GM21515 (cell line): ENCODE results near the gene UNC13C.

Experiments
- ATAC-seq: cut with Tn5 transposase; IDR thresholded peaks from one replicate; pipeline ENCODE4 v1.9.1; 2021; ENCODE audit not compliant: unreplicated experiment

Gene UNC13C

GRCh38 chr15:54017251-54017650 lies 39.0 kb downstream of the UNC13C start:
- ATAC-seq = no peak

DNA sequence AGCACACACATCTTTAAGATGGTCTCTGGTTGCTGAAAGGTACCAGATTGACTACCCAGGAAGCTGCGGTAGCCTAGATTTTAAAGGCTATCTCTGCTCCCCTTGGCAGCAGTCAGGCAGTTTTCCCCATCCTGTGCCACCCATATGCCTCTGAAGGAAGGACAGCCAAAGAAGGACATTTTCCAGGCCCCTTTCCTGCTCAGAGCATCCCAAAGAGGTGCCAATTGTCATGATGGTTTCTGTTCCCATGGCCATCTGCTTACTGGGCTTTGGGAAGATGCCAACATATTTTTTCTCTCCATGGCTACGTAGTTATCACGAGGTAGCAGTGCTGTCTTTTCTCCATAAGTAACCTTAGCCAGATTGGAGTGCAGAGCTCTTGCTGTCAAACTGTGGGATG lies 39.7 kb downstream of the UNC13C start:
- ATAC-seq = no peak

GRCh38 chr15:54026258-54026657 lies 48.0 kb downstream of the UNC13C start:
- ATAC-seq = no peak

DNA sequence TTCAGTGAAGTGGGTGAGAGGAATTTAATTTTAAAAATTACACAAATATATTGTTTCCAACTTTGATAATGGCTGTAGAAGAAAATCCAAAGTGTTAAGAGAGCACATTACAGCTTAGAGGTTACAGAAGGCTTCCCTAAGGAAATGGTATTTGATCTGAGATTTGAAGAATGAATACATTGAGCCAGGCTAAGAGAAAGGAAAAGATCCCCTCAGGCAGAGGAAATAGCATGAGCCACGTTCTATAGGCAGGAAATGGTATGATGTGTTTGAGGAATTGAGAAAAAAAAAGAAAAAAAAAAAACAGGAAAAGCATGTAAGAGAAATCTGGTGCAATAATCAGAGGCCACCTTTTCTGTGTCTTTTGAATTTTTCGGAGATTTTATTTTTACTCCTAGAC lies 48.6 kb downstream of the UNC13C start:
- ATAC-seq = no peak

GRCh38 chr15:54029081-54029480 lies 50.8 kb downstream of the UNC13C start:
- ATAC-seq = no peak

DNA sequence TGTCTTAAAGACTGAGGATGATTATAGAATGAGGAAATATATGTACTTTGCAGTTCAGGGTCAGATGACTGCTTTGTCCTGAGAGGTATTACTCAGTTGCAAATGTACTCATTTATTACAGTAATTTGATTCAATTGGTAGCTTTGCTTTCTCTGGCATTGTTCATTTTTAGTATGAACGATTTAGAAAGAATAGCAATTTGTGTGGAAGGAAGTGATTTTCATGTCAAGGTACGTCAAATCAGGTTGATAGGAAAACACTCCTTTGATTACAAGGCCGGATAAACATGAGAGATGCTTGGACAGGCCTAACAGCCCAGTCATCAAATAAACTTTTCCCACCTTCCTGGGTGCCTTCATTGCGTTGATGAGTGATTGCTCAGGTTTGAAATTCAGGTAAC lies 53.8 kb downstream of the UNC13C start:
- no peak for ATAC-seq

GRCh38 chr15:54033356-54033860 lies 55.2 kb downstream of the UNC13C start:
- ATAC-seq = no peak

- ATAC-seq = no peak
Measured at GRCh38 chr15:54033869-54034458, 55.7 kb downstream of the UNC13C start.

- ATAC-seq = no peak
Measured at GRCh38 chr15:54035616-54036015, 57.4 kb downstream of the UNC13C start.

DNA sequence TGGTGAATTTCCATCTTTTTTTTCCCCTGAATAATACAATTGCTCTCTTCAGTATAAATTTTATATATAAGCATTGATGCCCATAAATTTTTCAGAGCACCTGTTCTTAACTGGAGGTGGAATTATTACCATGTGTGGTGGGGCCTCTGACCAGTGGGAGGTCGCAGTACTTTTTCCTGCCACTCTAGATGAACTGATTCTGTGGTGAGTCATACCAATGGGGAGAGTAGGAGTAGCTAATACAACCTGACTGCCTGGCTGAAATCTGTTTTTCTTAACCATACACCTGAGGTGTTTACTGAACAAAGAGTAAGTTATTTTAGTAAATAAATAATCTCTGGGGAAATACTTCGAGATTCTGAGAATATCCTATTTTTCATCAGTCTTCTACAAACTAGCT lies 67.2 kb downstream of the UNC13C start:
- no peak for ATAC-seq

- no peak for ATAC-seq
Measured at GRCh38 chr15:54046093-54046492, 67.9 kb downstream of the UNC13C start.

DNA sequence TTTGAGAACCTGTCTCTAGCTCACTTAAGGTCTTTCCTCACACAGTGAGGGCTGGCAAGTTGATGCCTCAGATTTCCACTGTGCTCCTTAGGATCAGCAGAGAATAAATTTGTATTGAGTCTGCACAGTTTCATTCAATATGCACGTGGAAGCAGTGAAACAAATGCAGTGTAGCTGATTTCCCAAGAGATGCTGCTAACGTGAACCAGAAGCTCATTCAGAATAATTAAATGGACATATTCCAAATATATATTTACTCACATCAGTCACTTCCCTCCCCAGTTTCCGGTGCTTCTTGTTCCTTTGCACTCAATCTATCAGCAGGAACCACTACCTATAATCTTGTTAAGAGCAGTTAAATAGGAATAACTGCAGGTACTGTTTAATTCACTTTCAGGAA lies 86.1 kb downstream of the UNC13C start:
- no peak for ATAC-seq

- ATAC-seq = no peak
Measured at GRCh38 chr15:54066403-54066802, 88.2 kb downstream of the UNC13C start.

DNA sequence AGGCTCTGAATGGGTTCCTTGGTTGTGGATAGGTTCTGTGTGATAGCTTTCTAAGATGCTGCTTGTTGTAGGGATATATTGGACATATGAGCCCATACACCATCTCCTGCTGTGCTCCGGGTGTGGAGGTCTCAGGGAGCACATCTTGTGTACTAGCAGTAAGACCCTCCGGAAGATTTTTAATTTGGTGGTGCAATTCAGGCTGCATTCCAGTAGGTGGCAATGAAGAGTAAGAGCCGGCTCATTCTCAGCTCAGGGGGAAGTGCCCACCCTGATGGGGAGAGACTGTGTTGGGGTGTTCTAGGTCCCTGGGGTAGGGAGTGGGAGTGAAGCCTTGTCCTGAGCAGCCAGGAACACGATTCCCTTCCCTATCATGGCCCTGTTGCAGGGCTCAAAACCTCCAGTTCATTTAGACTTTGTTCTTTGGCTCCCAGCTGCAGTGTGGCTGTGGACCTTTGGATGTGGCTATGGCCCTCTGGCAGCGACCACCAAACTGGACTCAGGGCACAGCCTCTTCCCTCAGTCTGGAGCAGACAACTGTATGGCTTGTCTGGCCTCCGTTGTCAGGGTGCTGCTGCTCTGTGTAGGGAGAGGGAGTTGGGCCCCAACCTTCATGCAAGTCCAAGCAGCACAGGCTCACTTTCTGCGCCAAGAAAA lies 104.7 kb downstream of the UNC13C start:
- no peak for ATAC-seq

DNA sequence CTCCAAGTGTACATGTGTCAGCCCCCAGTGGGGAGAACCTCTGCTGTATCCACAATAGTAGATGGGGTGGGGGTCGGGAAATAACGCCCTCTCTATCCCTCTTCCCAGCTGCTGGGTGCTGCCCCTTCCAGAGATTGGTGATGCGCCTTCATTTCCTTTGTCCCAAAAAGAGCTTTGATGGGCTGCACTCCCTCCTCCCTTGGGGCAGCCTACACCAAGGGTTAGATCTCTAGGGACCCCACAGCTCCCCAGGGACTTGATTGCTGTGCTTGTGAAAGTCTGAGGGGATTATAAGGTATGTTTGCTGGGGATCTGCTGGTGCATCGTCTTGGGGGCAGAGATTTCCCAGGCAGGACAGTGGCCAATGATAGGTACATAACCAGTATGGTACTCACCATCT lies 105.3 kb downstream of the UNC13C start:
- no peak for ATAC-seq

DNA sequence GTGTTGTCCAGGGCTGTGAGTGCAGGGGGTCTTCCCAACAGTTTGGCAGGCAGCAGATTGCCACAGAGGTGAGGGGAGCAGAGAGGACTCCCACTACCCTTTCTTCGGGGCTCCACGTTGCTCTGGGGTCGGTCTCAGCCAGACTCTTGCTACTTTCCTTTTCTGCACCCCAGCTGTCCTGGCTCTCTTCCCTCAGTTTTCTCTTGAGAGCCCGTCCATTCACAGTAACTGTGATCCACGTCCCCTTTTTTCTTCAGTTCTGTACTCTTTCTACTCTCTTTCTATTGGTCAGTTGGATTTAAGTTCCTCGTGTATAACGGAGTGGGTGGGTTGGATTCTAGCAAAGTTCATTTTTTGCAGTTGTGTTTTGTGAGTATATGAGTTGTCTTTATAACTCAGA lies 105.8 kb downstream of the UNC13C start:
- ATAC-seq = no peak

DNA sequence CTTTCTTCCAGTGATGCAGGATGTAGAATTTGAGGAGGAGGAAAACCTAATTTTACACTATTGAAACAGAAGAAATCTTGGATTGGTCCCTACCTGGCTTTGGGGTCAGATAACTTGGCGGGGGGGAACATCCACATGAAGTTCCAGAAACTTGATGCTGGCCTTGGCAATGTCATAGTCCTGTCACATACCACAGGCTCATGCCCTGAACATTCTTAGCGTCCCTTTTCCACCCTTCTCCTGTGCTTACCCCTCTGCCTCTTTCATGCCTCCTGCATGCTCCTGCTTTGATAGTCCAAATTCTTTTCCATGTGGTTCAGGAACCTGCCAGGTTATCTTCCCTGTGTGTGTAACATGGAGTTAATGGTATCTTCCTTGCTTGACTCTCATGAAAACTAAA lies 110.6 kb downstream of the UNC13C start:
- no peak for ATAC-seq

DNA sequence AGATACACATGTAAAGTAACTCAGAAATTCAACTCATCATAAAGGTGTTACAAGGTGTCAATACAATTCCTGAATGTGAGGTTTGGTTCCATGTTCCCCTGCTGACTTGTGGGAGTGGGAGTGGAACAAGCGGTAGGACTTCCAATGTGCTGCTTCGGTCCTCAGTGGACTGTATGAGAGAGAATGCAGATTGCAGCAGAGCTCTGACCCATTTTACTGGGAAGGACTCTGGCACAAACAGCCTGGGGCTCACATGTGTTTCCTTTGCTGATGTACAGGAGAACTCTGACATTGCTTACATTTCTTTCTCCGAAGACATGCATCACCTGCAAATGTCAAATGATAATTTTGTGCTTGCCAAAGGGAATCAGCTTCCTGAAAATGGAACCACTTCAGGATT lies 111.5 kb downstream of the UNC13C start:
- no peak for ATAC-seq

DNA sequence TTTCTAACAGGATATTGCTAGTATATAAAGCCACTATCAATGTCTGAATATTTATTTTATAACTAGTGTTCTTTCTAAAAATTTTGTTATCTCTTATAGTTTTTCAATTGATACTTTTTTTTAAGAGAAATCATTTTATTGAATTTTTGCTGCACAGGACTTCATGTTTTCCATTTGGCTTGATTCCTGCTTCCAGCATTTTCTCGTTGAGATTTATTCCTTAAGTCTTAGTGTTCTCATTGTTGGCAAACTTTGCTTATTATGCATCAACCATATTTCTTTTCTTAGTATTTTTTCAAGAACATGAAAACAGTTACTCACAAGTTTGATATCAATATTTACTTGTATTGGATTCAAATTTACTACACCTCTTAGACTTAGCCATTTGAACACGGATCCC lies 113.4 kb downstream of the UNC13C start:
- ATAC-seq = no peak

- ATAC-seq = no peak
Measured at GRCh38 chr15:54094661-54095060, 116.4 kb downstream of the UNC13C start.

DNA sequence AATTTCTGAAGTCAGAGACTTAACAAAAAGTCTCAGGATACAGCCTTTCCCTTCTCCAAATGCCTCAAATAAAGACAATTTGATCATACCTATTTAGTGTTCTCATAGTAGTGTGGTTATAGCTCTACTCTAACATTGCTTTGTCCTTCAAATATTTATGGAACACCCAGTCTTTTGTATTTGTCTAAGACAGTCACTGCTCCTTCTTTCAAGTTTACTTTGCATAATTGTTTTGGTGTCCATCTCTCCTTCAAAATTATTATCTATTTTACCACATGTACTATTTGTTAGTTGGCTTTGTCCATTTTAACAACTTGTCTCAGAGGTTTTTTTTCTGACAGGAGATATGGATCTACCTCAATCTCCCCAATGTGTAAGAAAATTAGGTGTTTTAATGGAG lies 118.8 kb downstream of the UNC13C start:
- no peak for ATAC-seq

DNA sequence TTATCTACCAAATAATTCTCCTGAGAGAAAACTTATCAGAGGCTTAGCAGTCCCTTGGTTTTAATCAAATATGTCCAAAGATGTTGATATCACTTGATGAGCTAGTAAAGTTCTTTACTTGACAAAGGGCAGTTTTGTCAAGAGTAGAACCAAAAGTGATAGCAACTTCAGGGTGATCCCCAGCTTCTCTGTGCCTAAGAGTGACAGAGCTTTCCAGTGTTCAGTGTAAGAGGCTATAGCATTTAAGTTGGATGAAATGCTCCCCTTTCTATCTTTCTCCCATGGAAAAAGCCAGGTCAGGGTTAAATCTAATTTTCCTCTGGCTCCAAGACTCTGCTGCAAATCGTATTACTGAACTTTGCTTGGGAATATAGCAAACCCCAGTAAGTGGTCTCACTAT lies 120.8 kb downstream of the UNC13C start:
- ATAC-seq = no peak

- ATAC-seq = no peak
Measured at GRCh38 chr15:54101664-54102270, 123.5 kb downstream of the UNC13C start.
